GM18868 (cell line): ENCODE results near the gene CDK5.

Experiments used
- ATAC-seq: cut with Tn5 transposase; IDR thresholded peaks from one replicate; pipeline ENCODE4 v1.9.1; 2021; ENCODE audit warnings: mild to moderate bottlenecking, moderate library complexity; ENCODE audit not compliant: unreplicated experiment

The CDK5 gene

GRCh38 chr7:151074817-151075661 is 17.3 kb upstream of the CDK5 start:
- no peak for ATAC-seq

GRCh38 chr7:151073990-151074389 is 16.3 kb upstream of the CDK5 start:
- ATAC-seq, result no peak

DNA sequence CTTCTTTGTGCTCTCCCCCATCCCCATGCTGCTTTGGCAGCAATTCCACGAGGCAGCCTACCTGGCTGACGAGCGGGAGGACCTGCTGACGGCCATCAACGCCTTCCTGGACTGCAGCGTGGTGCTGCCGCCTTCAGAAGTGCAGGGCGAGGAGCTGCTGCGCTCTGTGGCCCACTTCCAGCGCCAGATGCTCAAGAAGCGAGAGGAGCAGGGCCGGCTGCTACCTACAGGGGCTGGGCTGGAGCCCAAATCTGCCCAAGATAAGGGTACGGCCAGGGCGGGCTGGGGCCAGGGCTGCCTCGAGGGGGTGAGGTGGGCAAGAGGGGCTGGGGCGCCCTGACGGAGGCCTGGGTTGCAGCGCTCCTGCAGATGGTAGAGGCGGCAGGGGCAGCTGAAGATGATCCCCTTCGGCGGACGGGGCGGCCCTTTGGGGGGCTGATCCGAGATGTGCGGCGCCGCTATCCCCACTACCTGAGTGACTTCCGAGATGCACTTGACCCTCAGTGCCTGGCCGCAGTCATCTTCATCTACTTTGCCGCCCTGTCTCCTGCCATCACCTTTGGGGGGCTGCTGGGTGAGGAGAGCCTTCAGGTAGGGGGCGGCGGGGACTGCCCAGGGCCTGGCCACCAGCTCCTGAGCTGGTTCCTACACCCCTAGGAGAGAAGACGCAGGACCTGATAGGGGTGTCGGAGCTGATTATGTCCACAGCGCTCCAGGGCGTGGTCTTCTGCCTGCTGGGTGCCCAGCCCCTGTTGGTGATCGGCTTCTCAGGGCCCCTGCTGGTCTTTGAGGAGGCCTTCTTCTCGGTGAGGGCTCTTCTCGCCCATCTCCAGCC is 13.6 kb upstream of the CDK5 start:
- ATAC-seq, result no peak

- no peak for ATAC-seq
Observed at GRCh38 chr7:151070574-151070960, 12.9 kb upstream of the CDK5 start.

GRCh38 chr7:151069841-151070573 is 12.3 kb upstream of the CDK5 start:
- ATAC-seq, result no peak

DNA sequence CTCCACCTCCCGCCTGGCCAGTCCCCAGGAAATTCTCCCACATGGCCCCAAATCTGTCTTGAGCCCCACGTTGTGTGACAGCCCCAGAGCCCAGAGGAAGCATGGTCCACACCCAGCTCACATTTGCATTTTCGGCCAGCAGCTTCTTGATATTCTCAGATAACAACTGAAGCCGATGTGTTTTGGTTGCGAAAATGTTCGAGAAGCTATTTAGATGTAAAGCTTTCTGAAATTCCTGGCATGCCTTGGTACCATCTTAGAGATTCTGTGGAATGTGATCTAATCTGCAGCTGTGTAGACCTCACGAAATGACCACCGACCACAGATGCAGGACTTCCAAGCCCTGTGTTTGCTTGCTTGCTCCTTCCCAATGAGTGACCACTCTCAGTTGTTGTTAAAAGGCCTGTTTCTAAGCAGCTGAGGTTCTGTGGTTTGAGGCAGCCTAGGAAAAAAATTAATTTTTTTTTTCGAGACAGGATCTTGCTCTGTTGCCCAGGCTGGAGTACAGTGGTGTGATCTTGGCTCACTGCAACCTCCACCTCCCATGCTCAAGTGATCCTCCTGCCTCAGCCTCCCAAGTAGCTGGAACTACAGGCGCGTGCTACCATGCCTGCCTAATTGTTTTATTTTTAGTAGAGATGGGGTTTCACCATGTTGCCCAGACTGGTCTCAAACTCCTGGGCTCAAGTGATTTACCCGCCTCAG is 10.5 kb upstream of the CDK5 start:
- ATAC-seq, result no peak

DNA sequence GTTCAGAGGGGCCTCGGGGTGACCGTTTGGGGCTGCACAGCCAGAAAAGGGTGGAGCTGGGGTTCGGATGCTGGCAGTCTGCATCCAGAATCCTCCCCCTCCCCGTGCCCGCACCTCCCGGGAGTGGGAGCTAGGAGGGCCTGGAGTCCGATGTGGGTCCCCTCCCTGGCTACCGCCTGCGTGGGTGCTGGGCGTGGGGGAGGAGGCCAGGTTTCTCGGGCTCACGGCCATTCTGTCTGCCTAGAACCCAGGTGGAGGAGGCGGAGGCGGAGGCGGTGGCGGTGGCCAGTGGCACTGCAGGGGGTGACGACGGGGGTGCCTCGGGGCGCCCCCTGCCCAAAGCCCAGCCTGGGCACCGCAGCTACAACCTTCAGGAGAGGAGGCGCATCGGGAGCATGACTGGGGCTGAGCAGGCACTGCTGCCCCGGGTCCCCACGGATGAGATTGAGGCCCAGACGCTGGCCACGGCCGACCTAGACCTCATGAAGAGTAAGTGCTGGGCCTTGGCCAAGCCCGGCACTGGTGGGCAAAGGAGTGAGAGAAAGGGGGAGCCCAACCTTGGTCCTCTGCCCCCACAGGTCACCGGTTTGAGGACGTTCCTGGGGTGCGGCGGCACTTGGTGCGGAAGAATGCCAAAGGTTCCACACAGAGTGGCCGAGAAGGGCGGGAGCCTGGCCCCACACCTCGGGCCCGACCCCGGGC is 8.7 kb upstream of the CDK5 start:
- ATAC-seq, result no peak

GRCh38 chr7:151065516-151065915 is 7.8 kb upstream of the CDK5 start:
- ATAC-seq, result no peak

- no peak for ATAC-seq
Observed at GRCh38 chr7:151064993-151065392, 7.3 kb upstream of the CDK5 start.

DNA sequence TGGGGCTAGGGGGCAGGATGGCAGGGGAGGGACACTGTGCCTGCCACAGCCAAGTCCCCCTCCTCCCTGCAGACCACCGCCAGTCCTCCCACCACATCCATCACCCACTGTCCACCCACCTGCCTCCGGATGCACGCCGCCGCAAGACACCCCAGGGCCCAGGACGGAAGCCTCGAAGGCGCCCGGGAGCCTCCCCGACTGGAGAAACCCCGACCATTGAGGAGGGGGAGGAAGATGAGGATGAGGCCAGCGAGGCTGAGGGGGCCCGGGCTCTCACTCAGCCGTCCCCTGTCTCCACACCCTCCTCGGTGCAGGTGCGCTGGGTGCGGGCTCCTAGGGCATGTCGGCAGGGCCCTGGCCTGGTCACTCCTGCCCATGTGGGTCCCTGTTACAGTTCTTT is 6.8 kb upstream of the CDK5 start:
- no peak for ATAC-seq

- ATAC-seq, result no peak
Observed at GRCh38 chr7:151063212-151063561, 5.5 kb upstream of the CDK5 start.

DNA sequence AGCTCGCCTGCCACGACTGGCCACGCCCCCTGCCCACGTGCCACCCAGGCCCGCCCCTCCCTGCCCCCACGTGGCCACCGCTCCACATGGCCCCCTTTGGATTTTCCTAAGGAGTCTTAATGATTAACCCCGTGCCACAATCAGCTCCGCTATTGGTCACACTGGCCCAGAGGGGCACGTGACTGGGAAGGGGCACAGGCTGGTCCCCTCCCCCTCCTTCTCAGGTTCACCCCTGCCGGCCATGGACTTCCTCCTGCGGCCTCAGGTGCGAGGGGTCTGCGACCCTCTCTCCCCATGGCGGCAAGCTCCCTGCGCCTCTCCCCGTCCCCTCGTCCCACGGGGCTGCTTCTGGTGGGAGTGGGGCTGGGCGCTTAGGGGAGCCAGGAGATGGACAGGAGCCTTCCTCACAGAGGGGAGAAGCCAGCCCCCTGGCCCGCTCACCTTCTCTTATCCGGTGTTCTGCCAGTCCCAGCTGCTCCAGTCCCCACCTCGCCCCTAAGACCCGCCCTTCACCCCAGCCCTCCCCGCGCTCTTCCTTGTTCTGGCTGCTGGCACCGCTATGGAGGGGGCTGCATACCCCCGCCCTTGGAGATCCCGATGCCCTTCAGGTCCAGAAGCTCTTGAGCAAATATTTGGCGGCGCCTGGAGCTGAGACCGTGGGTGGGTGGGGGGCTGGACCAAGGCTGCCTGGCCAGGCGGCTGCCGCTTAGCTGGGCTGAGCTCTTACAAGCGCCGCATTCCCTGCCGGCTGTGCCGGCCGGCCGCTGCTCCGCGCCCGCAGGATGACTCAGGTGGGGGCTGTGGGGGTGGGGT is 4.9 kb upstream of the CDK5 start:
- no peak for ATAC-seq

DNA sequence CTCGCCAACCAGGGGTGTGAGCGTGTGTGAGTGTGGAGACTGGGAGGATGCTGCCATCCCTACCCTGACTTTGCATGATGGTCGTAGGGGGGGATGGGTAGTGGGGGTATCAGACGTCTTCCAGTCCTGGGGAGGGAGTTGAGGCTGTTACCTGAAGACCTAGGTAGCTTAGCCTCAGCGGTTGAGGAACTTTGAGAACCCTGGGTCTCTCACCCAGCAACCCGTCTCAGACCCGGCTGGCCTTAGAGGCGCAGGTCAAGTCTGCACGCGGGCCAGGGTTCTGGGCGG is 4.4 kb upstream of the CDK5 start:
- ATAC-seq, result no peak

DNA sequence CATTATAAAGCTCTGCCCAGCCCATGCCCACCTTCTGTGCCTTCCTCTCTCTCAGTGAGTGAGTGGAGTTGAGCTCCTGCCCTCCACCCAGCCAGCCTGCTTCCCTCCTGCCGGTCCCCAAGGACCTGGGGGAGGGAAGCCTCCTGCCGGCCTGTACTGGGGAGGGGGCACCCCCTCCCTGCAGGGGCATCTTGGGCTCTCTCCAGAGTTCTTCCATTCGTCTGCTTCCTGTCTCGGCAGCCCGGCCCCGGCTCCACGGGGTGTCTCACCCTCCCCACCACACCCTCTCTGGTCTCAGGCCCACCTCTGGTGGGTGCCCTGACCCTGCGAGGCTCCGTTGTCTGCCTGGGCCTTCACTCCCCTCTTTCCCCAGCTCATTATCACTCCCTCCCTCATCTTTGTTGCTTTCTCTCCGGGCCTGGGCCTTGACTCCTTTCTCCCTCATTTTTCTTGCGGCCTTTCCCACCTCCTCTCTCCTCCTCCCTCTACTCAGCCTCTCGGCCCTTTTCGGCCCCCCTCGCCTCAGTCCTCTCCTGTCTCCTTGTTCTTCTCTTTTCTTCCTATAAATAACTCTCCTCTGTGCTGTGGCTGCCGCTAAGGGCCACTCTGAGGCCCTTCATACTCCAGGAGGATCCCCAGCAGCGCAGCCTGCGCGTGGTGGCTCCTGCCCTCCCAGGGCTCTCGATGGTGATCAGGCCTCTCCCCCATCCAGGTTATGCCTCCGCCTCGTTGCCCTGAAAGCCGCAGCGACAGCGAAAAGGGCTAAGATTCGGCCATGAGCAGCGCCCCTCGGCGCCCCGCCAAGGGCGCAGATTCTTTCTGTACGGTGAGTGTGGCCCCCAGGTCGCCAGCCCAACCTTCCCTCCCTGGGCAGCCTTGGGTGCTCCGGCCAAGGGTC is 3.8 kb upstream of the CDK5 start:
- no peak for ATAC-seq

GRCh38 chr7:151060416-151061212 is 2.9 kb upstream of the CDK5 start:
- ATAC-seq, result no peak

DNA sequence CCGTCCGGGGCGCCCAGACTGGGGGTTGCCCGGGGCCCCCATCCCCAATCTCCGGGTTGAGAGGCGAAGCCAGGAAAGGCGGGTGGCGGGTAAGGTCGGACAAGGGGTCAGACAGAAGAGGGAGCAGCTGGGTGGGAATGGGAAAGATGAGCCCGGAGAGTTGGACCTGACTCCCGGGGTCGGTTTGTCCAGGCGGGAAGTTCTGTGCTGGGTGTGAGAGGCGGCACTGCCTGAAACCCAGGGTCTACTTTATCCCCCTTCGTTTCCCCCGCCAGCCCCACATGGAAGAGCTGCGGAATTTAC is 2.4 kb upstream of the CDK5 start:
- no peak for ATAC-seq

DNA sequence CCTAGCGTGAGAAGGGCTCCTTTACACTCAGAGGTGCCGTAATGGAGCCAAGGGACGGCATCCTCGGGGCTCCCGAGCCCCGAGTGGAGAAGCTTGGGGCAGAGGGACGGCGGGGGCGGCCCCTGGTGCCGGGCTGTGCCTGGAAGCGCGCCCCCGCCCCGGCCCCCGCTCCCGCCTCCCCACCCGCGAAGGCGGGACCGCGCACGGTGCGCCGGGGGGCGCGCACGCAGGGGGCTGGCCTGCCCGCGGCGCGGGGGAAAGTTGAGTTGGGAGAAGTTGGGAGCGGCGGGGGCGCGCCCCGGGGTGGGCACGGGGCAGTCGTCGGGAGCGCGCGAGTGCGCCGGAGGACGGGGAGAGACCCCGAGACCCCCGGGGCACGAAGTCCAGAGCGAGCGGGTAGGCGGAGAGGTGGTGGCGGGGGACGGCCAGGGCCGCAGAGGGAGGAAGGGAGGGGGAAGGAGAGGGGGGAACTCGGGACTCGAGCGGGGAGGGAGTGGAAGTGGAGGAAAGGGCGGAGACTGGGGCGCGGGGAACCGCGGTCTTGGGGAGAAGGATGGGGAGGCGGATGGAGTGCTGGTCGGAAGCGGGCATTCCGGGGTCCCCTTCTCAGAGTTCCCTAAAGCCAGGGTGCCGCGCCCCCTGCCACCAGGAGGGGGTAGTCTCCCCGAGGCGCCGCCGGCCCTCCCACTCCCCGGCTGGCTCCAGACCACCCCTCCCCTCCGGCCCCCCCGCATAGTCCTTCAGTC is 1.8 kb upstream of the CDK5 start, which contains the start of gene SLC4A2:
Gene SLC4A2 (plus strand): TSS at position 223 of the 746 bp plus-strand sequence. CDS start 2,399 bp downstream, outside the sequence.
- ATAC-seq, result peak; percentile 28
